HG03575 (cell line): ENCODE results near the gene SLC9C1.

ENCODE experiments used
- ATAC-seq: cut with Tn5 transposase; IDR thresholded peaks from one replicate; pipeline ENCODE4 v1.9.1; 2021; ENCODE audit not compliant: unreplicated experiment, insufficient number of reproducible peaks, low FRiP score; ENCODE audit errors: extremely low read depth

The SLC9C1 gene

DNA sequence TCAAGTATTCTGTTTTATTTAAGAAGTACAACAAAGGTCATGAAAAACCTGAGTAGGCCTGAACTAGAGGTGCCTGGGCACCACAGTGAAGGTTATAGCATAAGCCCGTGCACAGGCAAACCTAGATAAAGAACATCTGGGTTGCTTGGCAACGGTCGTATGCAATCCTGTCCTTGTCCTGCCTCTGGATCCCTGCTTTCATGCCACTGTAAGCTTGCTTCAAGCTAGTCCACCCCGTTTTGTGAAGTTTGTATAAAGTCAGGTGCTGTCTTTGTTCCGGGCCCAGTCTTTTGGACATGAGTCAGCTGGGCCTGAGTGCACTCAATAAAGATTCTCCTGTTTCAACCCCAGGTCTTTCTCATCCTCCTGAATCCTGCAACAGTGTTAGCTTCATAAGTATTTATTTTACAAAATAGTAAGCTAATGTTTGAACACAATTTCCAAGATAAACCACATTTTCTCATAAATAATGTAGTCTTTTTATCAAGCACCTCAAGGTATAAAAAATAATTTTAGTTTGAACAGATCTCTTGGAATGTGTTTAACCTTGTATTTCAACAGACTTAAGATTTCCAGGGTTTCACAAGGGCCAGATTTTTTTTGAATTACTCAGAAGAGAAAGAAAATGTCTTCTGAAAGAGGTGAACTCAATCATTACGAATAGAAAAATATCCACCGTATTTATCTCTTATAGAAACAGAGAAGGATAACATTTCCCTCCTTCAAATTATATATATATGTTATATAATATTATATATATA is 14.3 kb upstream of the SLC9C1 start:
- no peak for ATAC-seq

DNA sequence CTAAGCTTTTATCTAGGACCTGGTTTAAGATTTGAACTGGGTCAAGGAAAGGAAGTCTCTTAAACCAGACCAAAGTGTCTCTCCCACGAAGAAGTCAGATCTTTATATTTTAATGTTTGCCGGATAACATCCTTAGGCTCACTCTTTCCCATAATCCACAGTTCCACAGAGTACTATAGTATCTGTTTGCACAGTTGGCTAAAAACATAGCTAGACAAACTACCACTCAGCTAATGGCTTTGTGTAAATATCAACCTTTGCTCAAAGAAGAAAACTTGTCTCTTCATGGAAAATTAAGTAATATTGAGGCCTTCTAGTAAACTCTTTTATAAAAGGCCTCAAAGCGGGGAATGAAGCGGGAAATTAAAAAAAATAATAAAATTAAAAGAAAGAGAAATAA is 13.5 kb upstream of the SLC9C1 start:
- ATAC-seq: no peak

DNA sequence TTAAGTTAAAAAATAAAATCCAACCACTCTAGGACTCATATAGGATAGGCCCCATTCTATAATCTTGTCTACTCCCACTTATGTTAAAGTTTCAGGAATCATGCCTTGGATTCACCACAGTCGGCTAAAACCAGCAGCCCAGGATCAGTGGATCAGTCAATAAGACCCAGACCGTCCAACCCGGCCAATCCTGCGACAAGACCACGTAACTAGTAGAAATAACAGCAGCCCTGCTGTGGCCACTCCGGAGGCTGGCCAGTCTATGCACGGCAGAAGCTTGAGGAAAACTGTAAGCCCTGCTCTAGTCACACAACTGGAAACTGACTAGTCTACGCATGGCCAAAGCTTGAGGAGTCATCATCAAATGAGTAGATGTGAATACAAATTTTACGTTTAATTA is 12.8 kb upstream of the SLC9C1 start:
- ATAC-seq: no peak

GRCh38 chr3:112304611-112305010 is 10.6 kb upstream of the SLC9C1 start:
- no peak for ATAC-seq

- ATAC-seq: no peak
Observed at GRCh38 chr3:112303764-112304325, 9.8 kb upstream of the SLC9C1 start.

- no peak for ATAC-seq
Observed at GRCh38 chr3:112302881-112303763, 9.1 kb upstream of the SLC9C1 start.

- ATAC-seq: no peak
Observed at GRCh38 chr3:112302150-112302830, 8.3 kb upstream of the SLC9C1 start.

DNA sequence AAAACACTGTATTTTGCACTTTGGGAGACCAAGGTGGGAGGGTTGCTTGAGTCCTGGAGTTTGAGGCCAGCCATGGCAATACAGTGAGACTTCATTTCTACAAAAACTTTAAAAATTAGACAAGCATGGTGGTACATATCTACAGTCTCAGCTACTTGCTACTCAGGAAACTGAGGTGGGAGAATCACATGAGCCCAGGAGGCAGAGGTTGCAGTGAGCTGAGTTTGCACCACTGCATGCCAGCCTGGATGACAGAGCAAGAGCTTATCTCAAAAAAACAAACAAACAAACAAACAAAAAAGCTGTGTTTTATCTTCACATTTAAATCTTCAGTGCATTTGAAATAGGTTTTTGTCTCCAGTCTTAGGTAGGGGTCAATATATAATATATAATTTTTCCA is 4.8 kb upstream of the SLC9C1 start:
- ATAC-seq: no peak

DNA sequence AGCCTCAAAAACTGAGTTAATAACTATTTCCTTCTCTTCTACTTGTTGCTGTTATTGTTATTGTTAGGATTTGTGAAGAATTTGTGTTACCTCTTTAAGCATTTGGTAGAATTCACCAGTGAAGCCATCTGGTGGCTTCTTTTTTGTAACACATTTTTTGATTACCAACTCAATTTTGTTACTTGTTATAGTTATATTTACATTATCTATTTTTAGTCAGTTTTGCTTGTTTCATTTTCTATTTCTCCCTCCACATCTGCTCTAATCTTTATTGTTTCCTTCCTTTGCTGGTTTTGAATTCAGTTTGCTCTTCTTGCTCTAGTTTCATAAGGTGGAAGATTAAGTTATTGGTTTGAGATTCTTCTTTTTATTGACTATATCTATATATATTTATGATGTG is 3.7 kb upstream of the SLC9C1 start:
- no peak for ATAC-seq

- no peak for ATAC-seq
Observed at GRCh38 chr3:112289011-112289410, 5.0 kb downstream of the SLC9C1 start.

DNA sequence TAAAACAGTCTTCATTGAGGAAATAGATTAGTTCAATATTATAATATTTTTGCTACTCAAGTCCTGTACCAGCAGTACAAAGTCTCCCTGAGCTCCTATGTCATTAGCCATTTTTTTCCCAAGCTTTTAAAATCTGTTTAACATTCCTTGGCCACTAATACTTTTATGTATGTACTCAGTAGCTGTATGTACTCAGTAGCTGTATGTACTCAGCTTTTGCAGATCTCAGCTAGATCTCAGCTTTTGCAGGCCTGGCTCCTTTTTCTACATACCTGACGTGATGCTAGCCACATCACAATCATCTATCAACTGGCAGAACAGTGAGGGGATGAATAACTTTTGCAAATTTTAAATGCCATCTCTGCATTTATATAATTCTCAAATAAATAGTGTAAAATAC is 13.8 kb downstream of the SLC9C1 start:
- ATAC-seq: no peak

GRCh38 chr3:112273536-112273935 is 20.5 kb downstream of the SLC9C1 start:
- no peak for ATAC-seq

- no peak for ATAC-seq
Observed at GRCh38 chr3:112261742-112262141, 32.3 kb downstream of the SLC9C1 start.

DNA sequence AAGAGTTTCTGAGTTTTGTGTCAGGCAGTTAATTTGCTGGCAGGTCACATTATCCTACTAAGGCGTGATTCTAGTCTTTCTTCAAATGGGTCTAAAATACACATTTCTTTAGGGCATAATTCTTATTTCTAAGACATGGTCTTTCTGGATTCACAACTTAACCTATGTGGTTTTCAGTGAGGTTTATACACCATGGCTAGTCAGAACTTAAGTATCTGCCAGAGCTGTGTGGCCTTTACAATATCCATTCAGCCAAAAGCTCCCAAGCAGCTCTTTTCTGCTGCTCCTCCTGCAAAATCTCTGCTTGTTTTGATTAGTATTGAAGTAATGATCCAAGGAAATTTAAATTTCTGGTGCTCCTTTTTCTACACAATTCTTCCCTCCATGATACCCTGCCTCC is 33.5 kb downstream of the SLC9C1 start:
- ATAC-seq: no peak

DNA sequence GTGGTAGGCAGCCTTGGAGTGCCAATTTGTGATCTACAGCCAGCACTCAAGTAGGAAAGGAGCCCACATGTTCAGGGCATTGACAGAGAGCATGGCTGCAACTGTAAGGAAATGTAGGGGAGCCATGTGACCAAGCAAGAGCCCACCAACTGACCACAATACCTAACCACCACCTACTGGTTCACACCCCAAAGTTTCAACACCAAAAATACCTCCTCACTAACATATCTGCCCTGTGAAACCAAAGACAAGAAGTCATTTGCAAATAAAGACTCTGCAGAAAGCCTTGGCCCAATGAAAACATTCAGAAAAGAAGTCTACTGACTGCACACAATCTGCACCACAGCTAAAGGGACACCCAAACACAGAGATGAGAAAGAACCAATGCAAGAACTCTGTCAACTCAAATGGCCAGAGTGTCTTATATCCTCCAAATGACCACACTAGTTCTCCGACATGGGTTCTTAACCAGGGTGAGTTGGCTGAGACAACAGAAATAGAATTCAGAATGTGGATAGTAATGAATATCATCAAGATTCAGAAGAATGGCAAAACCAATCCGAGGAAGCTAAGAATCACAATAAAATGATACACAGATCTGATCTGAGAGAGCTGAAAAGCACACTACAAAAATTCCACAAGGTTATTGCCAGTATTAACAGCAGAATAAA is 40.6 kb downstream of the SLC9C1 start:
- no peak for ATAC-seq

DNA sequence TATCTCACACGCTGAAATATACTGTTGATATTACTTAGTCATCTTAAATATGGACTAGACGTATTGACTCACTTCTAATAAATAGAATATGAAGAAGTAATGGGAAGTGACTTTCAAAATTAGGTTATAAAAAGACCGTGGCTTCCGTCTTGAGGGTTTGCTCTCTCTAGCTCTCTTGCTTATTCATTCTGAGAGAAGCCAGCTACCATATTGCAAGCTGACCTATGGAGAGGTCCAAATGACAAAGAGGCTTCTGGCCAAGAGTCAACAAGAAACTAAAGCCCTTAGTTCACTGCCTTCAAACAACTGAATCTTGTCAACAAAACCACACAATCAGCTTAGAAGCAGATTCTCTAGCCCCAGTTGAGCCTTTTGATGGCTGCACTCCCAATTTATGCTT is 46.1 kb downstream of the SLC9C1 start:
- ATAC-seq: peak; percentile 87

- ATAC-seq: no peak
Observed at GRCh38 chr3:112247350-112247749, 46.7 kb downstream of the SLC9C1 start.

DNA sequence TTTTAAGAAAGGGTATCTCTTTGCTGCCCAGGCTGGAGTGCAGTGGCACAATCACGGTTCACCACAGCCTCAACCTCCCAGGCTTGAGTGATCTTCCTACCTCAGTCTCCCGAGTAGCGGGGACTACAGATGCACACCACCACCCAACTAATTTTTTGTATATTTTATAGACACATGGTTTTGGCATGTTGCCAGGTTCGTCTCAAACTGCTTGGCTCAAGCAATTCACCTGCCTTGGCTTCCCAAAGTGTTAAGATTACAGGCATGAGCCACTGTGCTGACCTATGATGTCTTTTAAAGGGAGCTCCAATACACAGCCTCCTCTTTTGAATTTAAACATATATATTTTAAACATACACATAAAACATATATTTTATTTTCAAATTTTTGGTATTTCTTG is 60.9 kb downstream of the SLC9C1 start:
- ATAC-seq: no peak

GRCh38 chr3:112231727-112232126 is 62.3 kb downstream of the SLC9C1 start:
- ATAC-seq: no peak
